Measurements from ENCODE around the gene AKR1B15. TPM values are rescaled to one million over a fixed set of nuclear protein-coding genes. Genes with fewer than 3 reads are reported as not detected.
A peak's percentile ranks its signal among the peaks of the same experiment; 100 is the strongest.

Gene AKR1B15
- total RNA-seq, 1 experiment from 2014 or later = not detected

- CTCF ChIA-PET = interaction anchor here (0.7 to 6.7 kb wide), 11 partner anchors 29 to 93 kb away, joined by 3 to 110 read pairs (median 5); no protein-coding TSS in a partner anchor
- RAD21 ChIA-PET (ENCODE audit: low non-redundant PET in 1 of 2, low total read pairs in 2 of 2, uncharacterized antibody in 2 of 2, unreplicated experiment in 2 of 2) = interaction anchor here (0.7 to 3.2 kb wide), 4 partner anchors 33 to 92 kb away, joined by 3 to 18 read pairs (median 4); no protein-coding TSS in a partner anchor
- peak; percentile 42 for TF ChIP-seq TCF7L2 (IDR thresholded peaks at IDR 0.05; ENCODE audit: borderline replicate concordance, extremely low read depth, insufficient read depth, insufficient read length)
- TF ChIP-seq EGR1 (IDR thresholded peaks at IDR 0.05; ENCODE audit: low read depth) = no peak
- peak; percentile 39; the same call in 1 of the 2 replicates for TF ChIP-seq CBX3 (IDR thresholded peaks at IDR 0.05; ENCODE audit: low read depth)
- no peak for TF ChIP-seq SP1 (IDR thresholded peaks at IDR 0.05; ENCODE audit: low read depth)
- no peak for TF ChIP-seq EZH2 (IDR thresholded peaks at IDR 0.05)
- peak; percentile 68 for TF ChIP-seq RAD21 (IDR thresholded peaks at IDR 0.05; ENCODE audit: low read depth)
- no peak for TF ChIP-seq POLR2A (IDR thresholded peaks at IDR 0.05; ENCODE audit: borderline replicate concordance, extremely low read depth, insufficient read depth, insufficient read length)
- no peak for TF ChIP-seq ELF1 (IDR thresholded peaks at IDR 0.05; ENCODE audit: borderline replicate concordance, low read depth)
- TF ChIP-seq ZBTB33 (IDR thresholded peaks at IDR 0.05; ENCODE audit: extremely low read depth, insufficient replicate concordance, low read length) = no peak
- TF ChIP-seq CTCF (IDR thresholded peaks at IDR 0.05 in 2 of 3, conservative IDR thresholded peaks at IDR 0.05 in 1 of 3; ENCODE audit: borderline replicate concordance in 1 of 3, insufficient read depth in 1 of 3, low read depth in 2 of 3, low read length in 2 of 3) = peak; percentile 73 to 86 (median 82)
- no peak for TF ChIP-seq POLR2AphosphoS5 (IDR thresholded peaks at IDR 0.05; ENCODE audit: low read depth, low read length)
- no peak for TF ChIP-seq SRF (IDR thresholded peaks at IDR 0.05; ENCODE audit: low read depth)
- TF ChIP-seq EZH2phosphoT487 (IDR thresholded peaks at IDR 0.05; ENCODE audit: borderline replicate concordance) = no peak
- TF ChIP-seq ZNF274 (IDR thresholded peaks at IDR 0.05; ENCODE audit: low read depth, low read length) = no peak
- no peak for TF ChIP-seq JUND (IDR thresholded peaks at IDR 0.05)
- no peak for TF ChIP-seq FOSL1 (IDR thresholded peaks at IDR 0.05; ENCODE audit: low read depth)
- TF ChIP-seq YY1 (IDR thresholded peaks at IDR 0.05; ENCODE audit: extremely low read depth, insufficient replicate concordance, low read depth, low read length) = peak; percentile 28
- TF ChIP-seq, protein P1, sequence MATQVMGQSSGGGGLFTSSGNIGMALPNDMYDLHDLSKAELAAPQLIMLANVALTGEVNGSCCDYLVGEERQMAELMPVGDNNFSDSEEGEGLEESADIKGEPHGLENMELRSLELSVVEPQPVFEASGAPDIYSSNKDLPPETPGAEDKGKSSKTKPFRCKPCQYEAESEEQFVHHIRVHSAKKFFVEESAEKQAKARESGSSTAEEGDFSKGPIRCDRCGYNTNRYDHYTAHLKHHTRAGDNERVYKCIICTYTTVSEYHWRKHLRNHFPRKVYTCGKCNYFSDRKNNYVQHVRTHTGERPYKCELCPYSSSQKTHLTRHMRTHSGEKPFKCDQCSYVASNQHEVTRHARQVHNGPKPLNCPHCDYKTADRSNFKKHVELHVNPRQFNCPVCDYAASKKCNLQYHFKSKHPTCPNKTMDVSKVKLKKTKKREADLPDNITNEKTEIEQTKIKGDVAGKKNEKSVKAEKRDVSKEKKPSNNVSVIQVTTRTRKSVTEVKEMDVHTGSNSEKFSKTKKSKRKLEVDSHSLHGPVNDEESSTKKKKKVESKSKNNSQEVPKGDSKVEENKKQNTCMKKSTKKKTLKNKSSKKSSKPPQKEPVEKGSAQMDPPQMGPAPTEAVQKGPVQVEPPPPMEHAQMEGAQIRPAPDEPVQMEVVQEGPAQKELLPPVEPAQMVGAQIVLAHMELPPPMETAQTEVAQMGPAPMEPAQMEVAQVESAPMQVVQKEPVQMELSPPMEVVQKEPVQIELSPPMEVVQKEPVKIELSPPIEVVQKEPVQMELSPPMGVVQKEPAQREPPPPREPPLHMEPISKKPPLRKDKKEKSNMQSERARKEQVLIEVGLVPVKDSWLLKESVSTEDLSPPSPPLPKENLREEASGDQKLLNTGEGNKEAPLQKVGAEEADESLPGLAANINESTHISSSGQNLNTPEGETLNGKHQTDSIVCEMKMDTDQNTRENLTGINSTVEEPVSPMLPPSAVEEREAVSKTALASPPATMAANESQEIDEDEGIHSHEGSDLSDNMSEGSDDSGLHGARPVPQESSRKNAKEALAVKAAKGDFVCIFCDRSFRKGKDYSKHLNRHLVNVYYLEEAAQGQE (IDR thresholded peaks at IDR 0.05; ENCODE audit: low read depth) = no peak
- no peak for TF ChIP-seq ATF3 (IDR thresholded peaks at IDR 0.05)
- no peak for TF ChIP-seq ZFX (IDR thresholded peaks at IDR 0.05)
Measured at GRCh38 chr7:134514663-134515062, 34.2 kb upstream of the AKR1B15 start.

More at GRCh38 chr7:134514663-134515062, 34.2 kb upstream of the AKR1B15 start:
- no peak overlapping the region for H3K4me3 ChIP-seq (replicated peaks in 1 of 2; ENCODE audit: low read depth in 1 of 2, low read length in 2 of 2)
- H3K9me3 ChIP-seq (ENCODE audit: control insufficient read depth in 1 of 2, insufficient read depth in 1 of 2, low read depth in 1 of 2, low read length in 2 of 2) = no peaks in the 10 kb centered on the region
- H3K9me2 ChIP-seq (ENCODE audit: insufficient read depth) = no peaks in the 10 kb centered on the region
- peak overlapping the region; percentile 43 for H3K4me2 ChIP-seq (ENCODE audit: low read length)
- H2AFZ ChIP-seq (ENCODE audit: low read depth, low read length, poor library complexity, severe bottlenecking) = peak overlapping the region; percentile 28
- H3K27ac ChIP-seq (ENCODE audit: low read depth, low read length) = no peak overlapping the region
- ATAC-seq = peak; percentile 62
- H4K20me1 ChIP-seq (ENCODE audit: insufficient read depth) = no peaks in the 10 kb centered on the region
- BruUV-seq (replicated peaks) = no TSS peak
- no peaks in the 10 kb centered on the region for H3K36me3 ChIP-seq (ENCODE audit: control insufficient read depth in 1 of 2, insufficient read depth in 2 of 2, low read length in 2 of 2)
- intact Hi-C loops (cut with micrococcal nuclease) = loop anchor here (1.0 kb wide), 2 partner anchors 33 to 92 kb away; no protein-coding TSS in a partner anchor
- H3K4me1 ChIP-seq (ENCODE audit: control insufficient read depth in 1 of 2, insufficient read depth in 2 of 2, low read length in 2 of 2) = peaks cover 15 to 49% of the 10 kb centered on the region in 2 experiments
- H3K27me3 ChIP-seq (ENCODE audit: insufficient read depth, low read length) = no peaks in the 10 kb centered on the region; the same call in 1 of the 2 replicates
- no peaks in the 10 kb centered on the region for H3K79me2 ChIP-seq (ENCODE audit: insufficient read depth, low read length)
- POLR2A ChIA-PET = interaction anchor here (1.5 kb wide), 1 partner anchor 82 kb away, joined by 9 read pairs; no protein-coding TSS in a partner anchor
- no peak overlapping the region for H3K9ac ChIP-seq (ENCODE audit: low read length)
- DNase-seq (ENCODE audit: low read depth, low spot score) = peak; percentile 83
